GM12872 (cell line): ENCODE data around the gene PGBD4.

Experiments used
- CTCF ChIP-seq: IDR thresholded peaks from 3 replicates; pipeline ENCODE4 v1.5.1; 2011; ENCODE audit warnings: low read depth, mild to moderate bottlenecking, low read length, moderate library complexity; ENCODE audit not compliant: insufficient read depth

The PGBD4 gene

GRCh38 chr15:34065261-34065660 lies 36.6 kb upstream of the PGBD4 start:
- no peak for TF ChIP-seq CTCF

DNA sequence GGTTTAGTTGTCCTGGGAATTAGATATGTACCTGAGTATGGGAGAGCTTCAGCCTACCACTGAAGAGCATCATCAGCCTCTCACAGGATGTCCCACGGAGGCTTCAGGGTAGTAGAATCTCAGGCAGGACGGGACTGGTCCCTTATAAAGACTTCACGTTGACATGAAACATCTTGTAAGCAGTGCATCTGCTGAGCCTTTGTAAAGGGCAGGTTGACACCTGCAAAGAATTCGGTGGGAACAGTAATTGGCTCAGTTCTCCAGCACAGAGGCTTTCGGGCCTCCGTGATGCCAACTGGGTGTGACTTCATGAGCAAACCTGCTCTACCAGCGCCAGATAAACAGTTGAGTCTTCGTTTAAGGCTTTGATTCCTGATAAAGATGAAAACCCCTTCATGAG lies 35.9 kb upstream of the PGBD4 start:
- no peak for TF ChIP-seq CTCF

- TF ChIP-seq CTCF: no peak
Measured at GRCh38 chr15:34070003-34070402, 31.9 kb upstream of the PGBD4 start.

DNA sequence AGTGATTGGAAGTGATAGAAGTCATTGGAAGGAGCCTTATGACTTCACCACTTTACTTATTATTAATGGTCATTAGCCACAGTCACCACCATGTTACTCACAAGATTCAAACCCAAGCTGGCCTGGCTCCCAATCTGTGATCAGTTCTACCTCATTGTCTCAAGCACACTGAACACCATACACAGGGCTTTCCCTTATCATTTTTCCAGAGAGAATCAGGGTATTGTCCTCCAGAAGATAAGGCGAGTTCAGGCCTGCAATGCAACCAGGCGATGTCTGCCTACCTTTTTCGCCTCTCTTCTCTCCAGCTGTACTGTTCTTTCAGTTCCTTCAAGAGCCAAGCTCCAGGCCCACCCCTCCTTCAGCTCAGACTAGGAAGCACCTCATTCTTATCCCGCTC lies 25.1 kb upstream of the PGBD4 start:
- TF ChIP-seq CTCF: no peak

DNA sequence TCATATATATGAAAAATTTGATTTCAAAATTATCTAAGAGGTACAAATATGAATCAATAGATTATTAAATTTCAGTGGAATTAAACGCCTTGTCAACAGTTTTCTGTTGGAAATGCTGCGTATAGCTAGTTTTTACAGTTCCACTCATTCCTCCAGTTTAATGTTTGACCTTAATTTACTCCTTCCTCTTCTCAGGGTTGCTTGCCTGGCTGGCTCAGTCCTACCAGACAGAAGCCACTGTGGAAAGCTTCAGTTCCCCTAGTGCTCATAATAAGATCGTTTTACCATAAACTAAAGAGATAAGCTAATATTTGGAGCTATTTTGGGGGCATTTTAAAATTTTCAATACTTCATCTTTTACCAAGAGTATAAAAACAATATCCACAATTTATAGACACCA lies 23.0 kb upstream of the PGBD4 start:
- no peak for TF ChIP-seq CTCF

GRCh38 chr15:34079904-34080303 lies 22.0 kb upstream of the PGBD4 start:
- no peak for TF ChIP-seq CTCF

- no peak for TF ChIP-seq CTCF
Measured at GRCh38 chr15:34084086-34084485, 17.8 kb upstream of the PGBD4 start.

DNA sequence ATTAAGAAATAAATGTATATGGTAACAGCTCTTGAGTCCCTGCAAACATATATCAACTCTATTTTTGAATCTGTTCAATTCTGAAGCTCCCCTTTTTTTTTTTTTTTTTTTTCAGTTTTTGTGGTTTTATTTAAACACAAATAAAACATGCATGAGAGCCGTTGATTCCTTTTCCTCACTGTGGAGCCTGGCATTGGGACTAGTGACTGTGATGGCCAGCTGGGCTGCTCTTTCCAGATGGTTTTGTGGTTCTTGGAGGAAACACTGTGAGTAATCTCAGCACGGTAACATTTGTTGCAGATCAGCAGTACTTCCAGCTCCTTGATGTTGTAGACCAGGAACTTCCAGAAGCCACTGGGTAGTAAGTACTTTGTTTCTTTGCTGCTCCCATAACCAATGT lies 16.1 kb upstream of the PGBD4 start:
- no peak for TF ChIP-seq CTCF
